ENCODE data around the gene DBI.
"Not testable (repeated sequence)": the region's sequence is repeated elsewhere in the genome, so short reads cannot be mapped to it uniquely, and the experiment has no call there.

Gene DBI

DNA sequence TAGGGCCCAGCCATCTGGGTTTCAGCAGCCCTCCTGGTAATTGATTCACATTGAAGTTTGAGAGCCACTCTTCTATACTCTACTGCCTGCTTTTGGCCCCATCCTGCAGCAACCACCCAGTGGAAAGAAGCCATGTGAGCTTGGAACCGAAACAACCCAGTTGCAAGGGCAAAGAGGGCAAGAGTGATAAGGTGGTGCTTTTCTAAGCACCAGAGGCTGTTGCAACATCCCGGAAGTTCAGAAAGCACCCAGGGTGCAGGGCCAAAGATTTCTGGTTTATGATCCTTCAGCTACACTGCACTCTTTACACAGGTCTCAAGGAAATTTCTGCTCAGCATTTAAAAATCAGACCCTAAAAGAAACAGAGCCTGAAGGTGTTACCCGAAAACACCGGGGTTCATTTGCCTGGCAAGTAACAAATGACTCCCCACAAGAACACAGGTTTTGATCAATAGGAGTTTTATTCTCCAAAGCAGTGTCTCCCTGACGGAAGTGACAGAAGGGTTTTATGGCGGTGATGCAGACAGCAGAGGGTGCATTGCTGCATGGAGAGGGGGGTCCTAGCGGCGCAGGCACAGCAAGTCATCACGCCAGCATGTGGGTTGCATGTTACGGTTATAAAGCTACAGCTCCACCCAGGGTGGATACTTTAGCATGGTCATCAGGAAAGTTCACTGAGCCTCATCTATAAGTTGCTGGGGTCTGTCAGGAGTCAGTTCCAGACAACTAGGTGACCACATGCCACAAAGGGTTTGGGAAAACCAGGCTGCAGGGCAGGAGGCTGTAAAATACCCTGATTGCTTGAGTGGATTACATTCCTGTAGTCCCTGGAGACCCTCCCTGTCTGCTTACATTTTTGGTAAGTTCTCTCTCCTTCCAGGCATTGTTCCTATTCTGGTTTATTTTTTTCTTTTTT lies 36.1 kb downstream of the DBI start:
- no peak for DNase-seq

DNA sequence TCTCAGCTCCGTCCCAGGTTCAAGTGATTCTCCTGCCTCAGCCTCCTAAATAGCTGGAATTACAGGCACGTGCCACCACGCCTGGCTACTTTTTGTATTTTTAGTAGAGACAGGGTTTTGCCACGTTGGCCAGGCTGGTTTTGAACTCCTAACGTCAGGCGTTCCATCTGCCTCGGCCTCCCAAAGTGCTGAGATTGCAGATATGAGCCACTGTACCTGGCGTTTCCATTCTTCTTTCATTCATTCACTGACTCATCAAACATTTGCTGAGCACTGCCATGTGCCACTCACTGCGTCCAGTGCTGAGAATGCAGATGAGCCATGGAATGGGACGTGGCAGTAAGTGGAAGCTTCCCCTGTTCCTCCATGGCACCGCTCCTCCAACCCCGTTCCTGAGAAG lies 36.8 kb downstream of the DBI start:
- not testable (repeated sequence) for DNase-seq

DNA sequence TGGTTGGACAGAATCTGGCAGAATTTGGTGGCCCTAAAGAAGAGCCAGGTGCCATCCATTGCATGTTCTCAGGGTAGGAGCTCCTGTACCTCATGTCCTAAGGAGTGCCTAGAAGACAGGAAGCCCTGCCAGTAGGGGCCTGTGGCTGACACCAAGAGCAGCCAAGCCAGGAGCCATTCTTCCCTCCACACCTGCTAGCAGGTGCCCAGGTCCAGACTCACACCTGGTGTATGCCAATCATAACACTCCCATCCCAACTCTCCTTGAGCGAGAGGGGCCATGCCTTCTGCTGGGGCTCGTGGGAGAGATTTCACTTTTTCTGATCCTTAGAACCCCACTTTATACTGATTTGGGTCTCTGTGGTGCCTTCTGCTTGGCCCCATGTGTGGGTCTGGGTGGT lies 38.4 kb downstream of the DBI start:
- no peak for DNase-seq

DNA sequence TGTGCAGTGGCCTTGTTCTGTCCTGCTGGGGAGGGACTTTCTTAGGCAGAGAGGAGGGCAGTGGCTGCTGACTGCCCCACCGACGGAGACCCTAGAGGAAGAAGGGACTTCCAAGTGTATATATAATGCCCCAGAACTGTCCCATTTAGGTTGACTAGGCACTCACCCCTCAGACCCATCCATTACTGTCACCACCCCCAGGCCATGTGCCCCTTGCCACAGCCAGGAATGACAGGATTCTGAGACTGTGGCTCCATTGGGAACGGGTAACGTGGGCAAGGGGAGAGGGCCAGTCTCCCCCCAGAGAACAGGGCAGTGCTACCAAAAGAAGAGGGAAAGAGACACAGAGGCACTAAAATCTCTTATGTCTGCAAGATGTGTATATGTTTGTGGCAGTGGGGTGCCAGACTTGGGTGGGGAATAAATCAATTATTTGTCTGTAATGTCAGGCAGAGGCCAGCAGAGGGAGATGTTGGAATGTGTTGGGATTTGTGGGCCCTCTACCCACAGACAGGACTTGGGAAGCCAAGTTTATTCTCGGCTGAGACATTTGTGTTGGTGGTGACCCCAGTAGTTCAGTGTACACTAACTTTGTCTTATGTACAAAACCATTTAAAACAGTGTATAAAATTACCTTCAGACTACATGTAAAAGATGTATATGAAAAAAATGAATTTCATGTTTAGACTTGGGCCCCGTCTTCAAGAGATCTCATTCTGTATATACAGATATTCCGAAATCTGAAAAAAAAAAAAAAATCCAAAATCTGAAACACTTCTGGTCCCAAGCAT lies 40.8 kb downstream of the DBI start:
- DNase-seq = no peak

DNA sequence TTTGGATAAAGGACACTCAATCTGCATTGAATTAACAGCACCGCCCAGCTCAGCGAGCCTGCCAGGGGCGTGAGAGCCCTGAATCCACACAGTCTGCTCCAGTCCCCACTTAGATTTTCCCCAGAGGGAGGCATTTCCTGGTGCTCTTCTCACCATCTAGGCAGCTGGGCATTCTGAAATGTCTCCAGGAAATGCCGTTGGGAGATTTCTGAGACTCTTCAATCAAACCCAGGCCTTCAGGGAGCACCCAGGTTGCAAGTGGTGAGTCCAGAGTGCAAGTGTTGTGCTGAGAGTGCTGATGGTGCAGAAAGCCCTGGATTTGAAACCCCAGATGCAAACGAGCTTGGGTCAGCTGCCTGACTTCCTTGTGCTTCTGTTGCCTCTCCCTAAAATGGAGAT lies 41.4 kb downstream of the DBI start:
- no peak for DNase-seq

DNA sequence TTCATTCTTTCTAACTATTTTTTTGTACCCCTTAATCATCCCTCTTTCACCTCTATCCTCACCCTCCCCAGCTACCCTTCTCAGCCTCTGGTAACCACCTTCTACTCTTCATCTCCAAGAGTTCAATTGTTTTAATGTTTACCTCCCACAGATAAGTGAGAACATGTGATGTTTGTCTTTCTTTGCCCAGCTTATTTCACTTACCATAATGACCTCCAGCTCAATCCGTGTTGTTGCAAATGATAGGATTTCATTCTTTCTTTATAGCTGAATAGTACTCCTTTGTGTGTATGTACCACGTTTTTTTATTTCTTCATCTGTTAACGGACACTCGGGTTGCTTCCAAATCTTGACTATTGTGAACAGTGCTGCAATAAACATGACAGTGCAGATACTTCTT lies 42.7 kb downstream of the DBI start:
- no peak for DNase-seq

DNA sequence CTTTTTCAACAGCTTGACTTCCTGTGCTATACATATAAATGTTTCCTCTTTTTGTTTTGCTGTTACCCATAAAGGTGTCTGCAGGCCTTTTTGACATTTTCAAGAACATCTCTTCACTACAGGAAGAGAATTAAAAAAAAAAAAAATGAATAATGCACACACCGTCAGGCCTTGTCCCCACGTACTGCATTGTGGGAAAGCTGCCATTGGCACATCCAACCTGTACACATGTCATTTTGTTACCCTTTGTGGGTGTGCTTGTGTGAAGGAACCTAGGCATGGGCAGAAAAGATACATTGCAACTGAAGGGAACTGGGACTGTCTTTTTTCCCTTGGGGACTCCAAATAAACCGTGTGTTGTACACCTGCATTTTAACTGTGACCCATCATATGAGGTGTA lies 48.1 kb downstream of the DBI start:
- no peak for DNase-seq

DNA sequence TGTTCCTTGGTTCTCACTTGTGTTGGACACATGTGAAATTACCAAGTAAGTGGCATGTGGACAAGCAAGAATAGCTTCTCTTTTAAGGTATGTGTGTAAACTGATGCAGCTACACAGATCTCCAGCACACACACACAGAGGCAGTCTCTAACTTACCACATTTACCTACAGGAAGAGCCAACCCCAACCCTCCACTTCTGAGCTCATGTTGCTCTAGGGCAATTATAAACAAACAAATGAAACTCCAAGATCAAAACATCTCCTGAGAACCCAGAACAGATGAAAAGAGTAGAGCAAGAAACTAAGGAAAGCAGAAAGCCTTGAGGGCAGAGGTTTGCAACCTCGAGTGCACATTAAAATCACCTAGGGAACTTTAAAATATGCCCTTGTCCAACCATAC lies 48.9 kb downstream of the DBI start:
- DNase-seq = no peak

DNA sequence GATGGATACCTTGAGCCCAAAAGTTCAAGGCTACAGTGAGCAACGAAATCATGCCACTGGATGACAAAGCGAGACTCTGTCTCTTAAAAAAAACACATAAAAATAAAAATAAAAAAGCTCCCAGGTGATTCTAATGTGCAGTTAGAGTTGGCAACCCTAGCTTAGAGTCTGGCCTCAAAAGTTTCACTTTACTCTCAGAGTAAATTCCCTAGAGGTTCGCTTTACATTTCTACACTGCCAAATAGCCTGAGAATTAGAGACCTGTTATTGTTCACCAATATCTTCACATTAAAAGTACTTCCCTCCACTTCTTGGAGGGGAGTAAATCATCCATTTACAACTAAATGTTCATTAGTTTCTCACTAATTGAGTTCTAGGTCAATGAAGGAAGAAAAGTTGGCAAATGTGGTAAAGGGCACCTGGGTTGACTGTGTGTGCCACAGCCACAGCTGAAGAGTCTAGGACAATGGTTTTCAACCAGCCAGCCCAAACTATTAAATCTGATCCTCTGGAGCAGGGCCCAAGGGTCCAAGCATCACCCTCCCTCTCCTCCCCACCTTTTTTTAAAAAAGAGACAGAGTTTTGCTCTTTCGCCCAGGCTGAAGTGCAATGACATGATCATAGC lies 49.6 kb downstream of the DBI start:
- DNase-seq = no peak

DNA sequence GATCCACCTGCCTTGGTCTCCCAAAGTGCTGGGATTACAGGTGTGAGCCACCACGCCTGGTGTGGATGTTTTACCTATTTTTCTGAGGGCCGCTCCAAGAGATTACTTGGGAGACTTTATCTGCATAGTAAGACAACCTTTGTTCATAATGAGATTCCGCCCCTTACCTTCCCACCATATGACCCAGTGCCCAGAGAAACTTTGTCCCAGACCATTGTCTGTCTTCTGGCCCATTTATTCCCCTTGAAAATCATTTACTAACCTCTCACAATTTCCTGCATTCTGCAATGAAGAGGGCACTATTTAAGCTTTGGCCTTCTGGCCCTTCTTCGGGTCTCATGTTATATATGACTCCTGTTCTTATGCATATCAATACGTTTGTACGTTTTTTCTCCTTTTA lies 51.1 kb downstream of the DBI start:
- DNase-seq = no peak

DNA sequence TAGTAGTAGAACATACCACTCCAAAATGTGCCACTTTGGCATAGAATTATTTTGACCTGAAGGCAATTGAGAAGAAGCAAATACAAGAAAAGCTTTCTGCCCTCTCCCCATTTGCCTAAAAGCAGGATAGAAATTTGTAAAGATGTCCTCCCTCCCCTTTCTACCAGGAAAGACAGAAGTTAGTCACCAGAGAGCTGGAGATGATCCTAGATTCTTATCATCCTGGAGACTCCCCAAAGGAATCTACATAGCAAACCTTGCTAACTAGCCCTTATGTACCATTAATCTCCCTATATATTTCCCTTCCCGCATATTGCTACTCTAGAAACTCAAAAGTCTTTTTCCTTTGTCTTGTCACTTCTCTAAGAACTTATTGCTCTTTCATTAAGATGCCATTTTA lies 52.3 kb downstream of the DBI start:
- DNase-seq = no peak

DNA sequence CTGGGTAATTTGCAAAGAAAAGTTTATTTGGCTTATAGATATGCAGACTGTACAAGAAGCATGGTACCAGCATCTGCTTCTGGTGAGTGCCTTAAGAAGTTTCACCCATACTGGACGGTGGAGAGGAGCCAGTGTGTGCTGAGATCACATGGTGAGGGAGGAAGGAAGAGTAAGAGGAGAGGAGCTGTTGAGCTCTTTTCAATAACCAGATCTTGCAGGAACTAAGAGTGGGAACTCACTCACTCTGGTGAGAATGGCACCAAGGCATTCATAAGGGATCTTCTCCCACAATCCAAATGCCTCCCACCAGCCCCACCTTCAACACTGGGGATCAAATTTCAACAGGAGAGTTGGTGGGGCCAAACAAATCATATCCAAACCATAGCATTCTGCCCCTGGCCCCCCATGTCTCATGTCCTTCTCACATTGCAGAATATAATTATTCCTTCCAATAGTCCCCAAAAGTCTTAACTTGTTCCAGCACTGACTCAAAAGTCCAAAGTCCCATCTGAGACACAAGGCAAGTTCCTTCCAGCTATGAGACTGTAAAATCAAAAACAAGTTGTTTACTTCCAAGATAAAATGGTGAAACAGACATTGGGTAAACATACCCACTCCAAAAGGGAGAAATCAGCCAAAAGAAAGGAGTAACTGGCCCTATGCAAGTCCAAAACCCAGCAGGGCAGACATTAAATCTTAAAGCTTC lies 53.2 kb downstream of the DBI start:
- DNase-seq = no peak

DNA sequence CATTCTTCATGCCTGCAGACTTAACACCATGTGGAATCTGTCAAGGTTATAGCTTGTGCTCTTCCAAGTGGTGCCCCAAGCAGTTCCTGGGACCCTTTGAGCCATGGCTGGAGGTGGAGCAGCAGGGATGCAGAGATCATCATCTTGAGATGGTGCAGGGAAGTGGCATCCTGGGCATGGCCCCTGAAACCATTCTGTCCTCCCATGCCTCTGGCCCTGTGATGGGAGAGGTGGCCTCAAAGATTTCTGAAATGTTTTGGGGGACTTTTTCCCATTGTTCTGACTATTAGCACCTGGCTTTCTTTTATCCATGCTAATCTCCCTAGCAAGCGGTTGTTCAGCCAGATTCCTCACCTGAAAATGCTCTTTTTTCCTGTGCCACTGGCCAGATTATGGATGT lies 54.5 kb downstream of the DBI start:
- DNase-seq = no peak

DNA sequence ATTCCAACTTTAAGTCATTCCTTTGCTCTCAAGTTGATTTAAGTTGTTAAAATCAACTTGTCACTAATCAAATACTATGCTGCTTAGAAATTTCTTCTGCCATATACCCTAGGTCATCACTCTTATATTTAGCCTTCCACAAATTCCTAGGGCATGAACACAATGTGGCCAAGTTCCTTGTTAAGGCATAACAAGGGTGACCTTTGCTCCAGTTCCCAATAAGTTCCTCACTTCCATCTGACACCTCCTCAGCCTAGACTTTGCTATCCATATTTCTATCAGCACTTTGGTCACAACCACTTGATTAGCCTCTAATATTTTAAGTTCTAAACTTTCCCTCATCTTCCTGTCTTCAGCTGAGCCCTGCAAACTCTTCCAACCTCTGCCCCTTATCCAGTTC lies 55.0 kb downstream of the DBI start:
- DNase-seq = no peak

Data from activated gamma-delta T cell (primary cell).